ENCODE measurements around the gene ADK.

DNA sequence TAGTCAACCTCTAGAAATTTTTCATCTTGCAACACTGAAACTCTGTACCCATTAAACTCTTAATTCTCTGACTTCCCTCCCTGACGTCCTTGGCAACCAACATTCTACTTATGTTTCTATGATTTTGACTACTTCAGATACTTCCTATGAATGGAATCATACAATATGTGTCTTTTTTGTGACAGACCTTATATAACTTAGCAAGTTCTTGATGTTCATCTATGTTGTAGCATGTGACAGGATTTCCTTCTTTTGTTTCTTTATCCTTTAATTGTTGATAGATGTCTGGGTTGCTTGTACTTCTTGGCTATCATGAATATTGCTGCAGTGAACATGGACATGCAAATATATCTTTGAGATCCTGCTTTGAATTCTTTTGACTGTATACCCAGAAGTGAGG, 240.8 kb downstream of the ADK start:
- TF ChIP-seq, protein P1, sequence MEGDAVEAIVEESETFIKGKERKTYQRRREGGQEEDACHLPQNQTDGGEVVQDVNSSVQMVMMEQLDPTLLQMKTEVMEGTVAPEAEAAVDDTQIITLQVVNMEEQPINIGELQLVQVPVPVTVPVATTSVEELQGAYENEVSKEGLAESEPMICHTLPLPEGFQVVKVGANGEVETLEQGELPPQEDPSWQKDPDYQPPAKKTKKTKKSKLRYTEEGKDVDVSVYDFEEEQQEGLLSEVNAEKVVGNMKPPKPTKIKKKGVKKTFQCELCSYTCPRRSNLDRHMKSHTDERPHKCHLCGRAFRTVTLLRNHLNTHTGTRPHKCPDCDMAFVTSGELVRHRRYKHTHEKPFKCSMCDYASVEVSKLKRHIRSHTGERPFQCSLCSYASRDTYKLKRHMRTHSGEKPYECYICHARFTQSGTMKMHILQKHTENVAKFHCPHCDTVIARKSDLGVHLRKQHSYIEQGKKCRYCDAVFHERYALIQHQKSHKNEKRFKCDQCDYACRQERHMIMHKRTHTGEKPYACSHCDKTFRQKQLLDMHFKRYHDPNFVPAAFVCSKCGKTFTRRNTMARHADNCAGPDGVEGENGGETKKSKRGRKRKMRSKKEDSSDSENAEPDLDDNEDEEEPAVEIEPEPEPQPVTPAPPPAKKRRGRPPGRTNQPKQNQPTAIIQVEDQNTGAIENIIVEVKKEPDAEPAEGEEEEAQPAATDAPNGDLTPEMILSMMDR (IDR thresholded peaks at IDR 0.05), result no peak
- TF ChIP-seq POLR2A (IDR thresholded peaks at IDR 0.05), result no peak

Measured in right lobe of liver (tissue), 4 donors.